Measurements from ENCODE around the gene SREBF2.

The SREBF2 gene

GRCh38 chr22:41846268-41846987, 13.5 kb downstream of the SREBF2 start:
- no peaks in the 10 kb centered on the region for H3K9me3 Mint-ChIP-seq
- no peak overlapping the region for H3K4me3 Mint-ChIP-seq
- no peak for TF ChIP-seq CTCF (IDR thresholded peaks at IDR 0.05)
- H3K36me3 Mint-ChIP-seq (ENCODE audit: low read depth) = peaks cover 59% of the 10 kb centered on the region
- H3K27me3 Mint-ChIP-seq (ENCODE audit: low read depth, poor library complexity) = no peaks in the 10 kb centered on the region
- H3K4me1 Mint-ChIP-seq = peaks cover 35% of the 10 kb centered on the region
- no peak for DNase-seq
- peak overlapping the region; percentile 96 for H3K27ac Mint-ChIP-seq

- DNase-seq = no peak
- Mint-ChIP-seq H3K27ac (peak overlapping the region; percentile 50), H3K4me1 (peaks cover 37% of the 10 kb centered on the region), H3K27me3 (ENCODE audit: low read depth, poor library complexity) (no peaks in the 10 kb centered on the region), H3K9me3 (no peaks in the 10 kb centered on the region), H3K36me3 (ENCODE audit: low read depth) (peaks cover 57% of the 10 kb centered on the region), H3K4me3 (no peak overlapping the region)
- no peak for TF ChIP-seq CTCF (IDR thresholded peaks at IDR 0.05)
Observed at GRCh38 chr22:41847300-41847699, 14.4 kb downstream of the SREBF2 start.

- H3K9me3 Mint-ChIP-seq = no peaks in the 10 kb centered on the region
- no peak for TF ChIP-seq CTCF (IDR thresholded peaks at IDR 0.05)
- no peak for DNase-seq
- peaks cover 44% of the 10 kb centered on the region for H3K4me1 Mint-ChIP-seq
- peaks cover 58% of the 10 kb centered on the region for H3K36me3 Mint-ChIP-seq (ENCODE audit: low read depth)
- H3K27ac Mint-ChIP-seq = no peak overlapping the region
- H3K27me3 Mint-ChIP-seq (ENCODE audit: low read depth, poor library complexity) = no peaks in the 10 kb centered on the region
- H3K4me3 Mint-ChIP-seq = no peak overlapping the region
Observed at GRCh38 chr22:41848468-41848867, 15.6 kb downstream of the SREBF2 start.

GRCh38 chr22:41856469-41856868, 23.6 kb downstream of the SREBF2 start:
- DNase-seq = no peak
- Mint-ChIP-seq H3K4me3 (no peak overlapping the region), H3K36me3 (ENCODE audit: low read depth) (peaks cover 35% of the 10 kb centered on the region), H3K9me3 (no peaks in the 10 kb centered on the region), H3K27ac (peak overlapping the region; percentile 57), H3K27me3 (ENCODE audit: low read depth, poor library complexity) (peaks cover 2% of the 10 kb centered on the region), H3K4me1 (peaks cover 45% of the 10 kb centered on the region)
- TF ChIP-seq CTCF (IDR thresholded peaks at IDR 0.05) = no peak

- Mint-ChIP-seq H3K9me3 (no peaks in the 10 kb centered on the region), H3K27me3 (ENCODE audit: low read depth, poor library complexity) (peaks cover 2% of the 10 kb centered on the region), H3K36me3 (ENCODE audit: low read depth) (peaks cover 29% of the 10 kb centered on the region), H3K4me3 (no peak overlapping the region), H3K4me1 (peaks cover 47% of the 10 kb centered on the region), H3K27ac (peak overlapping the region; percentile 82)
- peak; percentile 63 for TF ChIP-seq CTCF (IDR thresholded peaks at IDR 0.05)
- peak; percentile 62 for DNase-seq
Observed at GRCh38 chr22:41857155-41857859, 24.4 kb downstream of the SREBF2 start.

GRCh38 chr22:41857860-41858199, 24.9 kb downstream of the SREBF2 start:
- Mint-ChIP-seq H3K4me1 (peaks cover 49% of the 10 kb centered on the region), H3K9me3 (no peaks in the 10 kb centered on the region)

More at GRCh38 chr22:41857860-41858199, 24.9 kb downstream of the SREBF2 start:
- TF ChIP-seq CTCF (IDR thresholded peaks at IDR 0.05) = no peak
- DNase-seq = no peak
- Mint-ChIP-seq H3K27me3 (ENCODE audit: low read depth, poor library complexity) (peaks cover 2% of the 10 kb centered on the region), H3K4me3 (no peak overlapping the region), H3K36me3 (ENCODE audit: low read depth) (peaks cover 25% of the 10 kb centered on the region), H3K27ac (peak overlapping the region; percentile 64)
